Measurements from ENCODE around the gene POFUT1. TPM values are rescaled to one million over a fixed set of nuclear protein-coding genes. Genes with fewer than 3 reads are reported as not detected.
"Not testable (repeated sequence)": the region's sequence is repeated elsewhere in the genome, so short reads cannot be mapped to it uniquely, and the experiment has no call there.

The POFUT1 gene
- total and polyA plus RNA-seq, 5 donors, result 16.6 to 29.3 (median 27.6) TPM

GRCh38 chr20:32238483-32239425 lies 31.1 kb downstream of the POFUT1 start:
- no peaks in the 10 kb centered on the region for H3K27me3 ChIP-seq (ENCODE audit: control insufficient read depth, insufficient read depth)
- H3K4me3 ChIP-seq (ENCODE audit: low read length), result no peak overlapping the region
- H3K9me3 ChIP-seq (ENCODE audit: control insufficient read depth, low read length), result no peaks in the 10 kb centered on the region
- H3K4me1 ChIP-seq (ENCODE audit: control insufficient read depth, insufficient read depth, low read length), result no peaks in the 10 kb centered on the region
- ATAC-seq, result no peak
- 82% methylated on average over 9 of the region's 9 CpGs for WGBS
- no peak for DNase-seq
- intact Hi-C loops (cut with DNase I), result no loop called here
- no peak overlapping the region for H3K27ac ChIP-seq (ENCODE audit: low read length)

GRCh38 chr20:32240205-32240604 lies 32.5 kb downstream of the POFUT1 start:
- 4% methylated on average over 1 of the region's 1 CpG for WGBS
- ATAC-seq (no peak), DNase-seq (no peak)
- H3K9me3 ChIP-seq (ENCODE audit: control insufficient read depth, low read length), result no peaks in the 10 kb centered on the region
- no peak overlapping the region for H3K4me3 ChIP-seq (ENCODE audit: low read length)
- H3K4me1 ChIP-seq (ENCODE audit: control insufficient read depth, insufficient read depth, low read length), result no peaks in the 10 kb centered on the region
- no peaks in the 10 kb centered on the region for H3K27me3 ChIP-seq (ENCODE audit: control insufficient read depth, insufficient read depth)
- H3K27ac ChIP-seq (ENCODE audit: low read length), result no peak overlapping the region
- intact Hi-C loops (cut with DNase I), result no loop called here

GRCh38 chr20:32241807-32242206 lies 34.1 kb downstream of the POFUT1 start:
- WGBS, result 79% methylated on average over 4 of the region's 4 CpGs
- Histone ChIP-seq H3K27ac (ENCODE audit: low read length) (no peak overlapping the region), H3K4me1 (ENCODE audit: control insufficient read depth, insufficient read depth, low read length) (no peaks in the 10 kb centered on the region), H3K27me3 (ENCODE audit: control insufficient read depth, insufficient read depth) (no peaks in the 10 kb centered on the region), H3K9me3 (ENCODE audit: control insufficient read depth, low read length) (no peaks in the 10 kb centered on the region), H3K4me3 (ENCODE audit: low read length) (no peak overlapping the region)
- DNase-seq, result no peak
- intact Hi-C loops (cut with DNase I), result no loop called here
- no peak for ATAC-seq

- no peak overlapping the region for H3K4me3 ChIP-seq (ENCODE audit: low read length)
- intact Hi-C loops (cut with DNase I), result no loop called here
Observed at GRCh38 chr20:32244150-32244823, 36.6 kb downstream of the POFUT1 start.

GRCh38 chr20:32244959-32245358 lies 37.3 kb downstream of the POFUT1 start:
- no peaks in the 10 kb centered on the region for H3K27me3 ChIP-seq (ENCODE audit: control insufficient read depth, insufficient read depth)
- no peaks in the 10 kb centered on the region for H3K4me1 ChIP-seq (ENCODE audit: control insufficient read depth, insufficient read depth, low read length)
- H3K4me3 ChIP-seq (ENCODE audit: low read length), result no peak overlapping the region
- 91% methylated on average over 4 of the region's 4 CpGs for WGBS
- no peak overlapping the region for H3K27ac ChIP-seq (ENCODE audit: low read length)
- DNase-seq, result no peak
- no peaks in the 10 kb centered on the region for H3K9me3 ChIP-seq (ENCODE audit: control insufficient read depth, low read length)
- intact Hi-C loops (cut with DNase I), result no loop called here
- no peak for ATAC-seq

More at GRCh38 chr20:32244150-32244823, 36.6 kb downstream of the POFUT1 start:
- Histone ChIP-seq H3K27me3 (ENCODE audit: control insufficient read depth, insufficient read depth) (no peaks in the 10 kb centered on the region), H3K4me1 (ENCODE audit: control insufficient read depth, insufficient read depth, low read length) (no peaks in the 10 kb centered on the region), H3K27ac (ENCODE audit: low read length) (no peak overlapping the region), H3K9me3 (ENCODE audit: control insufficient read depth, low read length) (no peaks in the 10 kb centered on the region)
- ATAC-seq (no peak), DNase-seq (no peak)
- 91% methylated on average over 6 of the region's 6 CpGs for WGBS

GRCh38 chr20:32246208-32246607 lies 38.5 kb downstream of the POFUT1 start:
- H3K27me3 ChIP-seq (ENCODE audit: control insufficient read depth, insufficient read depth); DNase-seq; intact Hi-C loops (cut with DNase I); H3K9me3 ChIP-seq (ENCODE audit: control insufficient read depth, low read length); H3K4me1 ChIP-seq (ENCODE audit: control insufficient read depth, insufficient read depth, low read length); ATAC-seq; H3K27ac ChIP-seq (ENCODE audit: low read length); H3K4me3 ChIP-seq (ENCODE audit: low read length): not testable (repeated sequence)
- 90% methylated on average over 5 of the region's 5 CpGs for WGBS

GRCh38 chr20:32248043-32248442 lies 40.4 kb downstream of the POFUT1 start:
- DNase-seq (no peak), ATAC-seq (no peak)
- intact Hi-C loops (cut with DNase I), result no loop called here
- Histone ChIP-seq H3K4me3 (ENCODE audit: low read length) (no peak overlapping the region), H3K4me1 (ENCODE audit: control insufficient read depth, insufficient read depth, low read length) (no peaks in the 10 kb centered on the region), H3K27me3 (ENCODE audit: control insufficient read depth, insufficient read depth) (no peaks in the 10 kb centered on the region), H3K27ac (ENCODE audit: low read length) (no peak overlapping the region), H3K9me3 (ENCODE audit: control insufficient read depth, low read length) (no peaks in the 10 kb centered on the region)
- WGBS, result 79% methylated on average over 5 of the region's 5 CpGs

GRCh38 chr20:32249030-32249738 lies 41.5 kb downstream of the POFUT1 start:
- Histone ChIP-seq H3K27me3 (ENCODE audit: control insufficient read depth, insufficient read depth) (no peaks in the 10 kb centered on the region), H3K9me3 (ENCODE audit: control insufficient read depth, low read length) (peaks cover 2% of the 10 kb centered on the region), H3K27ac (ENCODE audit: low read length) (no peak overlapping the region), H3K4me3 (ENCODE audit: low read length) (no peak overlapping the region), H3K4me1 (ENCODE audit: control insufficient read depth, insufficient read depth, low read length) (no peaks in the 10 kb centered on the region)
- DNase-seq (no peak), ATAC-seq (no peak)
- intact Hi-C loops (cut with DNase I), result no loop called here
- 85% methylated on average over 9 of the region's 9 CpGs for WGBS

- no peak for DNase-seq
- Histone ChIP-seq H3K4me3 (ENCODE audit: low read length) (no peak overlapping the region), H3K4me1 (ENCODE audit: control insufficient read depth, insufficient read depth, low read length) (no peaks in the 10 kb centered on the region), H3K27ac (ENCODE audit: low read length) (no peak overlapping the region), H3K9me3 (ENCODE audit: control insufficient read depth, low read length) (peaks cover 2% of the 10 kb centered on the region), H3K27me3 (ENCODE audit: control insufficient read depth, insufficient read depth) (no peaks in the 10 kb centered on the region)
- WGBS, result 59% methylated on average over 3 of the region's 3 CpGs
- intact Hi-C loops (cut with DNase I), result no loop called here
- ATAC-seq, result no peak
Observed at GRCh38 chr20:32251470-32251869, 43.8 kb downstream of the POFUT1 start.

GRCh38 chr20:32252189-32252588 lies 44.5 kb downstream of the POFUT1 start:
- DNase-seq (no peak), ATAC-seq (no peak)
- WGBS, result 88% methylated on average over 6 of the region's 6 CpGs
- intact Hi-C loops (cut with DNase I), result no loop called here
- H3K4me1 ChIP-seq (ENCODE audit: control insufficient read depth, insufficient read depth, low read length), result no peaks in the 10 kb centered on the region
- H3K27me3 ChIP-seq (ENCODE audit: control insufficient read depth, insufficient read depth), result no peaks in the 10 kb centered on the region
- H3K27ac ChIP-seq (ENCODE audit: low read length), result no peak overlapping the region
- H3K9me3 ChIP-seq (ENCODE audit: control insufficient read depth, low read length), result peaks cover 2% of the 10 kb centered on the region
- no peak overlapping the region for H3K4me3 ChIP-seq (ENCODE audit: low read length)

GRCh38 chr20:32260973-32261372 lies 53.3 kb downstream of the POFUT1 start:
- H3K27me3 ChIP-seq (ENCODE audit: control insufficient read depth, insufficient read depth); H3K4me3 ChIP-seq (ENCODE audit: low read length); H3K9me3 ChIP-seq (ENCODE audit: control insufficient read depth, low read length); H3K27ac ChIP-seq (ENCODE audit: low read length); ATAC-seq; intact Hi-C loops (cut with DNase I); H3K4me1 ChIP-seq (ENCODE audit: control insufficient read depth, insufficient read depth, low read length); DNase-seq: not testable (repeated sequence)
- 95% methylated on average over 10 of the region's 10 CpGs for WGBS

All from right cardiac atrium (tissue), 5 donors.